Left forelimb (tissue), 1 donor: Measurements from ENCODE around the gene ACSL4.
"Not testable (repeated sequence)": the region's sequence is repeated elsewhere in the genome, so short reads cannot be mapped to it uniquely, and the experiment has no call there.

Source experiments
- DNase-seq: peaks from one replicate; pipeline ENCODE4 v3.0.0-alpha.2; 2018; ENCODE audit warnings: low spot score

Gene ACSL4

DNA sequence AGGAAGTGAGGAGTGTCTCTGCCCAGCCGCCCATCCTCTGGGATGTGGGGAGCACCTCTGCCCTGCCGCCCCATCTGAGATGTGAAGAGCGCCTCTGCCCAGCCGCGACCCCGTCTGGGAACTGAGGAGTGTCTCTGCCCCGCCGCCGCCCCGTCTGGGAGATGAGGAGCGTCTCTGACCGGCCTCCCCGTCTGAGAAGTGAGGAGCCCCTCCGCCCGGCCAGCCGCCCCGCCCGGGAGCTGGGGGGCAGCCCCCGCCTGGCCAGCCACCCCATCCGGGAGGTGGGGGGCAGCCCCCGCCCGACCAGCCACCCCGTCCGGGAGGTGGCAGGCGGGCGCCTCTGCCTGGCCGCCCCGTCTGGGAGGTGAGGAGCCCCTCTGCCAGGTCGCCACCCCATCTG, 61.9 kb downstream of the ACSL4 start:
- not testable (repeated sequence) for DNase-seq

GRCh38 chrX:109667986-109668385, 65.1 kb downstream of the ACSL4 start:
- no peak for DNase-seq

- DNase-seq = no peak
Measured at GRCh38 chrX:109660435-109661143, 72.5 kb downstream of the ACSL4 start.

DNA sequence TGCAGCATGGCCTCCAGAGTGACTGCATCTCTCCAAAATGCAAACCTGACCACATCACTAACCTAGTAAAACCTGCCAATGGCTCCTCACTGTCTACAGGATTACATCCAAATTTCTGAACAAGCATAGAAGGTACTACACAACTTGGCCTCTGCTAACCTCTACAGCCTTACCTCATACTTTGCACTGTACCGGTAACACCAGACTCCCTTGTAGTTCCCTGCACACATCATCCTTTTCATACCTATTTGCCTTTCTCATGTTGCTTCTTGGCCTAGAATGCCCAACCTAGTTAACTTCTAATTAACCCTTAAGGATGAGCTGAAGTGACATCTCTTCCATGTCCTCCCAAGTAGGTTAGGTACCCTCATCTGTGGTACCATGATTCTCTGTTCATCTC, 74.7 kb downstream of the ACSL4 start:
- no peak for DNase-seq

GRCh38 chrX:109657364-109657763, 75.7 kb downstream of the ACSL4 start:
- not testable (repeated sequence) for DNase-seq

GRCh38 chrX:109656774-109657173, 76.3 kb downstream of the ACSL4 start:
- DNase-seq = no peak

GRCh38 chrX:109655502-109656201, 77.4 kb downstream of the ACSL4 start:
- DNase-seq = no peak

DNA sequence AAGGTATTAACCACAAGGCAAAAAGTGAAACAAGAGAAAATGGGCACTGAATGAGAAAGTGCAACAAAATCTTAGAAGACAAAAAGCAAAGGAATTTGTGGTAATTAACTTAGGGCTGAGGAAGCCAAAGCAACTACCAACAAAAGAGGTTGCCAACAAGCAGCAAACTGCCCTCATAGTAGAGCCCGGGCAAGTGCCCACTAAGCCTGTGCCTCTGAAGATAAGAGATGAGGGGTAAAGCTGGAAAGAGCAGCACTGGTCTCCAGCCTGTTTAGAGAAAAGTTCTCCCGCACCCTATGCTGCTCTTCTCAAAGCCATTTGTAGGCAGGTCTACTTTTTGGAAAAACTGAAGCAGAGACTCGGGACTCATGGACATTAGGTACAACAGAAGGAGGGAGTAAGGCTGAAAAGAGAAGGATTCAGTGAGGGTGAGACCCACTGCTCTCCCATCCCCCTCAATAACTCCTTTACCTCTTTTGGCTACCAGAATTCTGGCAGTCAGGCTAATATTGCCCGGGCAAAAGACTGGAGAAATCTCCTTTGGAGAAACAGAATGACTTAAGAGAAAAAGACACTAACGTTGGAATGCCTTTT, 78.4 kb downstream of the ACSL4 start:
- DNase-seq = no peak

DNA sequence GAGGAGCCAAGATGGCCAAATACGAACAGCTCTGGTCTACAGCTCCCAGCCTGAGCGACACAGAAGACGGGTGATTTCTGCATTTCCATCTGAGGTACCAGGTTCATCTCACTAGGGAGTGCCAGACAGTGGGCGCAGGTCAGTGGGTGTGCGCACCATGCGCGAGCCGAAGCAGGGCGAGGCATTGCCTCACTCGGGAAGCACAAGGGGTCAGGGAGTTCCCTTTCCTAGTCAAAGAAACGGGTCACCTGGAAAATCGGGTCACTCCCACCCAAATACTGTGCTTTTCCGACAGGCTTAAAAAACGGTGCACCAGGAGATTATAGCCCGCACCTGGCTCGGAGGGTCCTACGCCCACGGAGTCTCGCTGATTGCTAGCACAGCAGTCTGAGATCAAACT, 88.4 kb downstream of the ACSL4 start:
- DNase-seq = not testable (repeated sequence)

- no peak for DNase-seq
Measured at GRCh38 chrX:109643687-109644086, 89.4 kb downstream of the ACSL4 start.

DNA sequence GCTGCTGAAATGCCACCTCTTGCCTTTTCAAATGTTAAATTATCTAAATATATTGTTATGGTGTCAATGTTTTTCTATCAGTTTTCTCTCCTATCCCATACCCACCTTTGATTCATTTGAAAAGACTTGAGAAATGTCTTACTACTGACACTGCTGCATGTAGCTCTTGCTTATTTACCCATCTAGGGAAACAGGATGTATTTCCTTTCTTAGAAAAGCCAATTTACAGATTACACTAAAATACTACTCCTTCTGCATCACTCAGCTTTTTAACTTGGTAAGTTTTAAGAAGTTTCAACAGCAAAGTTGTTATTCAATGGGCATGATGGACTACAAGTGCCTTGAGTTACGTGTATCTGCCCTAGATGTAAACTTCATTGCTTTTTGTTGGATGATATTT, 94.9 kb downstream of the ACSL4 start:
- no peak for DNase-seq

DNA sequence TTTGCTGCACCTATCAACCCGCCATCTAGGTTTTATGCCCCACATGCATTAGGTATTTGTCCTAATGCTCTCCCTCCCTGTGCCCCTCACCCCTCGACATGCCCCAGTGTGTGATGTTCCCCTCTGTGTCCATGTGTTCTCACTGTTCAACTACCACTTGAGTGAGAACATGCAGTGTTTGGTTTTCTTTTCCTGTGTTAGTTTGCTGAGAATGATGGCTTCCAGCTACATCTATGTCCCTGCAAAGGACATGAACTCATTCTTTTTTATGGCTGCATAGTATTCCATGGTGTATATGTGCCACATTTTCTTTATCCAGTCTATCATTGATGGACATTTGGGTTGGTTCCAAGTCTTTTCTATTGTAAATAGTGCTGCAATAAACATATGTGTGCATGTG, 95.6 kb downstream of the ACSL4 start:
- not testable (repeated sequence) for DNase-seq

DNA sequence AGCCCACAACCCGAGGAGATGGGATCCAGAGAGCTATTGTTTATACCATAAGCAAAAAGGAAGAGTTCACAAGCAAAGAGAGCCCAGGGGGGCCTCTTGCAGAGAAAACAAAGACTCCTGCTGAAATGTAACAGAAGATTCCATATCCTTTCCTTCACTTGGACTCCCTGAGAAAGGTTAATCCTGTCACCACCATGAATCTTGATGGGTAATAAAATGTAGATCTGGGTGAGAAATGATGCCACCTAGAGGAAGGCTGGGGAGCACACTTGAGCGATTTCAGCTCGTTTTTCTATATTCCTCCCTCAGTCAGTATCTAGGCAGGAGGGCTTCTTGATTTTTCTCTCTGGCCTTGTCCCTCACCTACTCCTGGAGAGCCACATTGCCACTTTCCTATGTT, 97.9 kb downstream of the ACSL4 start:
- no peak for DNase-seq

GRCh38 chrX:109632906-109633504, 100.1 kb downstream of the ACSL4 start:
- no peak for DNase-seq

GRCh38 chrX:109629310-109629709, 103.7 kb downstream of the ACSL4 start:
- DNase-seq = no peak

- no peak for DNase-seq
Measured at GRCh38 chrX:109626637-109627036, 106.4 kb downstream of the ACSL4 start.

DNA sequence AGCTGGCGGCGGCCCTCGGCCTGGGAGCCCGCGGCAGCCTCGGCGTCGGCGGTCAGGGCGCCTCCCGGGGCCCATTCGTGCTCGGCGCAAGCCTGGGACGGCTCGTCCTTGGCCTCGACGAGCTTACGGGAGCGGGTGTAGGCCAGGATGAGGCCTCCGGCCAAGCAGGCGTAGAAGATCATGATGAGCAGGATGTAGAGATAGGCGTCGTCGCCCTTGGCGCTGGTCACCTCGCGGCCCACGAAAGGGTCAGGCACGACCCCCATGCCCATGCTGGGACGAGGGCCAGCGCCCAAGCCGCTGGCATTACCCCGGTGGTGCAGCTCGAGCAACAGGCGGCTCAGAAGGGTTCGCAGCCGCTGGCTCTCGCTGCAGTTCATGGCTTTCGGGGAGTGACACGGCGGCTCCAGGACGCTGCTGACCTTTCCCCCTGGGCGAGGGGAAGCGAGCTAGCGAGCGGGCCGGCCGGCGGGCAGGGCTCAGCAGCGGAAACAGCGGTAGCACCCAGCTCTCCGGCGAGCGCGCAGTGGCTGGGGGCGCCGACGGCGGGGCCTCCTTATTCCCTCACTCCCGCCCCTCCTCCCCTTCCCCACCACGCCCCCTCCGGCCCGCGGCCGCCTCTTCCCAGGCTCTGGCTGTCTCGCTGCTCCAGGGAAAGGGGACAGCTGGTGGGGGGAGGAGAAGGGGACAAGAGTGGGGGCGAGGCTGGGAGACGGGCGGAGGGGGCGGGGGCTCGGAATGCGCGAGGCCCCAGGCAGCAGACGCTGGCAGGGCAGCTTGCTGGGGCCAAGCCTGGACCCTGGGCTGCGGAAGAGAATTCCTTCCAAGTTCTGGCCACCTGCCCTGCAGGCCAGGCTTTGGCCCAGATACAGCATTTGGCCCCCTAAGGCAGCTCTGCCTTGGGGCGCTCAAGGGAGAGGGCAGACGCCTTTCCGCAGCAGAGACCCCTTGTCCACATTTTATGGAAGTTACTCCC, 108.1 kb downstream of the ACSL4 start, which contains the start of gene KCNE5:
TSS of gene KCNE5 (minus strand) at position 532 of the 976 bp plus-strand sequence. CDS start at position 380, 152 bp downstream.
- peak; percentile 66 for DNase-seq

DNA sequence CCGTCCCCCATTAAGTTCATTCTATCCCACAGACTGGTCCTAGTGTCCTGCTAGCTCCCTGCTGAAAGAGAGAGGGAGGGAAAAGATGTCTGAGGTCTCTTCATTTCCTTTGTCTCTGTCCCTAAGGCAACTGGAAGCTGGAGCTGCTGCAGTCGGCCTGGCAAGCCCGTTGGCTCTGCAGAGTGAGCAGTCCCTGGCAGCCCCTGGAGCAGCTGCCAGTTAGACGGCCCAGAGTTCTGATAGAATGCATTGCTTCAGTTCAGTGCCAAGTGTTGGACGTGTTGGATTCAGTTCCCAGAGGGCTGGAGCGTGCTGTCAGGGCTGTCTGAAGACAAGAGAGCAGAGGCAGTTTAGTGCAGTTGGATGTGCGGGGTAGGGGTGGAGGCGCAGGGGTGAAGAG, 109.1 kb downstream of the ACSL4 start:
- no peak for DNase-seq

GRCh38 chrX:109622270-109622669, 110.8 kb downstream of the ACSL4 start:
- DNase-seq = no peak

DNA sequence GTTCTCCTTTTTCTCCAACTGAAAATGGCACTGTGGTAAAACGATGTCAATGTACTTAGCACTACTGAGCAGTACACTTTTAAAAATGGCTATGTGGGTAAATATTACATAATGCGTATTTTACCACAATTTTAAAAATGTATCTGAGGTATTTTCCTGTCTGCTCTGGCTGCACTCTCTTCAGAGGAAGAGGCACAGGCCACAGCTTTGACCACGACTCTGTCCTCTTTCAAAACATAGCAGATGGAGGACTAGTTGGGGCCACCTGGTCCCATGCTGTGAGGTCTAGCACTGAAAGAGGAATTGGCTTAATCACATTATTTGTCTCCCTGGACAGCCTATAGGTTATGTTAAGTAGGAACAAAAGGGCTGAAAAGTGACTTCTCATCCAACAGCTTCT, 113.3 kb downstream of the ACSL4 start:
- no peak for DNase-seq

DNA sequence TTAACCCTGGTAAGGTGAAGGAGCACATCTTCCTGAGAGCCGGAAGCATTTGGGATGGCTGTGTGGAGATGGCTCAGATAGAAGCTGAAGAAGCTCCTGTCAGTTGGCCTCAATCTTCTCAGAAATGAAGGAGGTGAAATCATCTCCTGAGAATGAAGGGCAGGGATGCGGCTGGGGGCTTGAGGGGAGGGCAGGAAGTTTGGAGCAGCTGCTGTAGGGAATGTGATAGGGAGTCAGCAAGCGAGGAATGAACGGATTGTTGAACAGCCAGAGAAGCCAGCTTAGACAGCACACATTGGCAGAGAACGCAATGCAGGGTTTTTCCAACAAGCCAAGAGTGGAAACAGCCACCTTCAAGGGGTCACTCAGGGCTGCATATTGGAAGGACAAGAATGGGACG, 118.1 kb downstream of the ACSL4 start:
- DNase-seq = no peak

GRCh38 chrX:109601486-109601885, 131.6 kb downstream of the ACSL4 start:
- no peak for DNase-seq
